ENCODE data around the gene NMRAL1. TPM values are rescaled to one million over a fixed set of nuclear protein-coding genes. Genes with fewer than 3 reads are reported as not detected.
A peak's percentile ranks its signal among the peaks of the same experiment; 100 is the strongest.

Gene NMRAL1
- total and polyA plus RNA-seq, 10 of the 15 experiments (the other 5 are each of a cell fraction or from before 2014, with no cell fraction given), result 4.8 to 102 (median 62.5) TPM

GRCh38 chr16:4416200-4417032 is 58.0 kb downstream of the NMRAL1 start, which contains the start of gene CORO7 (continued):
- TF ChIP-seq HSF1 (IDR thresholded peaks at IDR 0.05; ENCODE audit: low read depth, low read length) (no peak), MLLT1 (IDR thresholded peaks at IDR 0.05) (no peak), DPF2 (IDR thresholded peaks at IDR 0.05) (peak; percentile 41; the same call in 1 of the 2 replicates), RELA (IDR thresholded peaks at IDR 0.05; ENCODE audit: borderline replicate concordance, partially characterized antibody) (peak; percentile 11), ZNF217 (IDR thresholded peaks at IDR 0.05) (0 out of 2 replicates have a peak, but pooled peaks have one; percentile 9), KDM1A (IDR thresholded peaks at IDR 0.05; ENCODE audit: borderline replicate concordance) (no peak)

All from GM12878 (cell line).